Breast epithelium (tissue), 3 donors: Measurements from ENCODE around the gene KCNQ2.

Experiments
- CTCF ChIP-seq, 3 donors: fragments of 450-650 bp; IDR thresholded peaks; one replicate each; pipeline ENCODE4 v1.5.1; 2016 to 2017; ENCODE audit warnings: antibody characterized with exemption in 3 of 3, mild to moderate bottlenecking in 3 of 3, moderate library complexity in 3 of 3
- POLR2A ChIP-seq: fragments of 450-650 bp; IDR thresholded peaks from one replicate; pipeline ENCODE4 v1.6.1; 2016; ENCODE audit warnings: antibody characterized with exemption, mild to moderate bottlenecking, moderate library complexity

GRCh38 chr20:63518351-63518861, 46.0 kb upstream of the KCNQ2 start:
- no peak for TF ChIP-seq CTCF (IDR thresholded peaks at IDR 0.05)
- no peak for TF ChIP-seq POLR2A
